ENCODE data around the gene PLXNB2. TPM values are rescaled to one million over a fixed set of nuclear protein-coding genes. Genes with fewer than 3 reads are reported as not detected.

The PLXNB2 gene
- total RNA-seq, 1 donor from 2014 or later, result 180 TPM

GRCh38 chr22:50229370-50229769 is 78.1 kb downstream of the PLXNB2 start:
- Histone ChIP-seq H3K27ac (no peak overlapping the region), H3K4me1 (no peaks in the 10 kb centered on the region), H3K36me3 (peaks cover 0 to 51% of the 10 kb centered on the region in 2 donors), H3K9me3 (no peaks in the 10 kb centered on the region), H3K27me3 (no peaks in the 10 kb centered on the region), H3K4me3 (no peak overlapping the region)
- DNase-seq (ENCODE audit: extremely low spot score in 2 of 2), result no peak
- intact Hi-C loops (cut with DNase I), result no loop called here
- TF ChIP-seq POLR2A (IDR thresholded peaks at IDR 0.05), result no peak
- no peak for TF ChIP-seq CTCF (IDR thresholded peaks at IDR 0.05)

- TF ChIP-seq CTCF (IDR thresholded peaks at IDR 0.05) (no peak), POLR2AphosphoS5 (IDR thresholded peaks at IDR 0.05; ENCODE audit: insufficient read depth in 1 of 2, low read depth in 1 of 2) (no peak), POLR2A (IDR thresholded peaks at IDR 0.05) (no peak)
- DNase-seq (ENCODE audit: extremely low spot score in 2 of 2), result no peak
- intact Hi-C loops (cut with DNase I), result no loop called here
- no peaks in the 10 kb centered on the region for H3K27me3 ChIP-seq
- no peaks in the 10 kb centered on the region for H3K9me3 ChIP-seq
- H3K27ac ChIP-seq, result no peak overlapping the region
- H3K36me3 ChIP-seq, result peaks cover 0 to 60% of the 10 kb centered on the region in 2 donors
- H3K4me3 ChIP-seq, result no peak overlapping the region
- no peaks in the 10 kb centered on the region for H3K4me1 ChIP-seq
Measured at GRCh38 chr22:50228366-50228765, 79.1 kb downstream of the PLXNB2 start.

- no peak for DNase-seq (ENCODE audit: extremely low spot score in 2 of 2)
- Histone ChIP-seq H3K27me3 (no peaks in the 10 kb centered on the region), H3K36me3 (peaks cover 0 to 58% of the 10 kb centered on the region in 2 donors), H3K27ac (no peak overlapping the region), H3K4me1 (no peaks in the 10 kb centered on the region), H3K9me3 (no peaks in the 10 kb centered on the region), H3K4me3 (no peak overlapping the region)
- TF ChIP-seq CTCF (IDR thresholded peaks at IDR 0.05) (no peak), POLR2A (IDR thresholded peaks at IDR 0.05) (no peak), POLR2AphosphoS5 (IDR thresholded peaks at IDR 0.05; ENCODE audit: insufficient read depth in 1 of 2, low read depth in 1 of 2) (no peak)
- intact Hi-C loops (cut with DNase I), result no loop called here
Measured at GRCh38 chr22:50227579-50228215, 79.7 kb downstream of the PLXNB2 start.

- Histone ChIP-seq H3K4me3 (no peak overlapping the region), H3K36me3 (peaks cover 0 to 64% of the 10 kb centered on the region in 2 donors), H3K27me3 (no peaks in the 10 kb centered on the region), H3K27ac (no peak overlapping the region), H3K4me1 (no peaks in the 10 kb centered on the region), H3K9me3 (no peaks in the 10 kb centered on the region)
- no peak for DNase-seq (ENCODE audit: extremely low spot score in 2 of 2)
- TF ChIP-seq POLR2AphosphoS5 (IDR thresholded peaks at IDR 0.05; ENCODE audit: insufficient read depth in 1 of 2, low read depth in 1 of 2) (no peak), CTCF (IDR thresholded peaks at IDR 0.05) (no peak), POLR2A (IDR thresholded peaks at IDR 0.05) (no peak)
- intact Hi-C loops (cut with DNase I), result no loop called here
Measured at GRCh38 chr22:50226875-50227165, 80.6 kb downstream of the PLXNB2 start.

- Histone ChIP-seq H3K27ac (no peak overlapping the region), H3K27me3 (no peaks in the 10 kb centered on the region), H3K4me1 (no peaks in the 10 kb centered on the region), H3K4me3 (no peak overlapping the region), H3K36me3 (peaks cover 0 to 70% of the 10 kb centered on the region in 2 donors), H3K9me3 (no peaks in the 10 kb centered on the region)
- no peak for DNase-seq (ENCODE audit: extremely low spot score in 2 of 2)
- intact Hi-C loops (cut with DNase I), result no loop called here
- no peak for TF ChIP-seq POLR2A (IDR thresholded peaks at IDR 0.05)
- no peak for TF ChIP-seq POLR2AphosphoS5 (IDR thresholded peaks at IDR 0.05; ENCODE audit: insufficient read depth in 1 of 2, low read depth in 1 of 2)
- no peak for TF ChIP-seq CTCF (IDR thresholded peaks at IDR 0.05)
Measured at GRCh38 chr22:50226063-50226874, 81.2 kb downstream of the PLXNB2 start.

Measured in vagina (tissue), 2 donors.